GM23338 (cell line): ENCODE measurements around the gene ARFIP1. TPM values are rescaled to one million over a fixed set of nuclear protein-coding genes. Genes with fewer than 3 reads are reported as not detected.

Experiments used
- ATAC-seq: fragments of 200-7000 bp; cut with Tn5 transposase; 3 replicates; pipeline ENCODE4 v1.9.1; 2020
- DNase-seq: peaks from one replicate; pipeline ENCODE4 v3.0.0-alpha.2; 2015; ENCODE audit warnings: low spot score
- H2AFZ ChIP-seq: fragments of 200-600 bp; sonication (generic); 2 replicates; pipeline ENCODE4 v1.8.0; 2016; ENCODE audit warnings: antibody characterized with exemption, mild to moderate bottlenecking, moderate library complexity
- H3F3A ChIP-seq: fragments of 200-600 bp; sonication (generic); replicated peaks from 2 replicates; pipeline ENCODE4 v1.8.0; 2017; ENCODE audit warnings: antibody characterized with exemption, mixed run types, low read depth
- H3K27ac ChIP-seq: fragments of 200-600 bp; sonication (generic); 2 replicates; pipeline ENCODE4 v1.6.1; 2016; ENCODE audit warnings: low read depth
- H3K27me3 ChIP-seq: fragments of 200-600 bp; sonication (generic); 2 replicates; pipeline ENCODE4 v1.8.0; 2016; ENCODE audit warnings: mild to moderate bottlenecking, mixed run types, moderate library complexity; ENCODE audit not compliant: insufficient read depth
- H3K36me3 ChIP-seq: fragments of 200-600 bp; sonication (generic); 2 replicates; pipeline ENCODE4 v1.8.0; 2016; ENCODE audit warnings: mild to moderate bottlenecking; ENCODE audit not compliant: insufficient read depth
- H3K4me1 ChIP-seq: fragments of 200-600 bp; sonication (generic); 2 replicates; pipeline ENCODE4 v1.8.0; 2016; ENCODE audit warnings: mild to moderate bottlenecking, moderate library complexity; ENCODE audit not compliant: insufficient read depth
- H3K4me2 ChIP-seq: fragments of 200-600 bp; sonication (generic); 2 replicates; pipeline ENCODE4 v1.7.1; 2017; ENCODE audit warnings: mixed run types
- H3K4me3 ChIP-seq: fragments of 200-600 bp; sonication (generic); 2 replicates; pipeline ENCODE4 v1.6.1; 2016; ENCODE audit warnings: mixed run types
- H3K79me2 ChIP-seq: fragments of 200-600 bp; sonication (generic); replicated peaks from 2 replicates; pipeline ENCODE4 v1.8.0; 2017; ENCODE audit warnings: mild to moderate bottlenecking; ENCODE audit not compliant: insufficient read depth
- H3K9me2 ChIP-seq: fragments of 200-600 bp; sonication (generic); 2 replicates; pipeline ENCODE4 v1.8.0; 2017; ENCODE audit not compliant: insufficient read depth
- H4K20me1 ChIP-seq: fragments of 200-600 bp; sonication (generic); replicated peaks from 2 replicates; pipeline ENCODE4 v1.8.0; 2017; ENCODE audit warnings: mild to moderate bottlenecking; ENCODE audit not compliant: insufficient read depth
- H3K27ac Mint-ChIP-seq: 2 replicates; pipeline ENCODE4 v1.8.0; 2020; ENCODE audit warnings: inconsistent platforms, mild to moderate bottlenecking, moderate library complexity, mixed read lengths
- H3K27me3 Mint-ChIP-seq: 3 replicates; pipeline ENCODE4 v1.8.0; 2022; ENCODE audit warnings: low read depth, mild to moderate bottlenecking, moderate library complexity, mixed read lengths, inconsistent platforms; ENCODE audit not compliant: insufficient read depth, poor library complexity
- H3K36me3 Mint-ChIP-seq: 3 replicates; pipeline ENCODE4 v1.8.0; 2021; ENCODE audit warnings: low read depth, mild to moderate bottlenecking, inconsistent platforms, moderate library complexity, mixed read lengths
- H3K4me1 Mint-ChIP-seq: 3 replicates; pipeline ENCODE4 v1.8.0; 2020; ENCODE audit warnings: mild to moderate bottlenecking, inconsistent platforms, mixed read lengths
- H3K4me3 Mint-ChIP-seq: 3 replicates; pipeline ENCODE4 v1.8.0; 2021; ENCODE audit warnings: moderate library complexity, mild to moderate bottlenecking, inconsistent platforms, mixed read lengths
- H3K9me3 Mint-ChIP-seq: 3 replicates; pipeline ENCODE4 v1.8.0; 2020; ENCODE audit warnings: moderate library complexity, mild to moderate bottlenecking, inconsistent platforms, mixed read lengths
- CREB1 ChIP-seq: fragments of 250-450 bp; sonication (Bioruptor Pico); IDR thresholded peaks from 2 replicates; pipeline ENCODE4 v1.5.0; 2020; ENCODE audit warnings: low read depth, mild to moderate bottlenecking, moderate library complexity
- EZH2 ChIP-seq: fragments of 200-600 bp; sonication (generic); IDR thresholded peaks from one replicate; pipeline ENCODE4 v1.8.0; 2017; ENCODE audit warnings: antibody characterized with exemption, mild to moderate bottlenecking, low read depth; ENCODE audit not compliant: unreplicated experiment
- EZH2phosphoT487 ChIP-seq: fragments of 200-600 bp; sonication (generic); IDR thresholded peaks from one replicate; pipeline ENCODE4 v1.8.1; 2018; ENCODE audit warnings: antibody characterized with exemption; ENCODE audit not compliant: unreplicated experiment
- JUNB ChIP-seq: IDR thresholded peaks from one replicate; pipeline ENCODE4 v1.6.1; 2016; ENCODE audit warnings: antibody characterized with exemption; ENCODE audit not compliant: unreplicated experiment
- NANOG ChIP-seq: IDR thresholded peaks from 2 replicates; pipeline ENCODE4 v1.6.1; 2016; ENCODE audit warnings: antibody characterized with exemption, borderline replicate concordance
- POLR2AphosphoS5 ChIP-seq: IDR thresholded peaks from 2 replicates; pipeline ENCODE4 v1.6.1; 2016; ENCODE audit warnings: antibody characterized with exemption, low read depth
- STAT1 ChIP-seq: IDR thresholded peaks from one replicate; pipeline ENCODE4 v1.6.1; 2016; ENCODE audit warnings: antibody characterized with exemption; ENCODE audit not compliant: unreplicated experiment
- ZNF114 ChIP-seq: fragments of 250-450 bp; sonication (Bioruptor Pico); IDR thresholded peaks from 2 replicates; pipeline ENCODE4 v1.5.0; 2020; ENCODE audit warnings: mild to moderate bottlenecking, moderate library complexity
- ZNF331 ChIP-seq: fragments of 250-450 bp; sonication (Bioruptor Pico); IDR thresholded peaks from 2 replicates; pipeline ENCODE4 v1.5.0; 2020; ENCODE audit warnings: low read depth, mild to moderate bottlenecking, moderate library complexity
- polyA plus RNA-seq: library from polyadenylated mRNA; unstranded; fragments of >200 nt; fragmentation: Nextera tagmentation; extraction: Ambion mirVana; gene quantifications from 2 replicates; pipeline ENCODE4 v1.2.1, GENCODE V29; 2016
- total RNA-seq: library from RNA; depleted of rRNA; stranded (reverse); fragments of >200 nt; shearing (Covaris generic); gene quantifications from 2 replicates; pipeline ENCODE4 v1.2.3, GENCODE V29; 2014
- TF ChIP-seq, protein P1 (sequence below): IDR thresholded peaks from 2 replicates; pipeline ENCODE4 v1.6.1; 2016; ENCODE audit warnings: antibody characterized with exemption
- TF ChIP-seq, protein P2 (sequence below), 2 experiments: fragments of 200-600 bp in 1 of 2; sonication (generic) in 1 of 2; conservative IDR thresholded peaks; 2 replicates each; pipeline versions ENCODE4 v1.5.1 to v1.6.1; 2016 to 2017; ENCODE audit warnings: antibody characterized with exemption in 2 of 2, low read depth in 2 of 2, mild to moderate bottlenecking in 2 of 2, moderate library complexity in 1 of 2
- TF ChIP-seq, protein P3 (sequence below): fragments of 250-450 bp; sonication (Bioruptor Pico); IDR thresholded peaks from 2 replicates; pipeline ENCODE4 v1.5.0; 2020; ENCODE audit warnings: mild to moderate bottlenecking, moderate library complexity
- TF ChIP-seq, protein P4 (sequence below): IDR thresholded peaks from one replicate; pipeline ENCODE4 v1.6.1; 2018; ENCODE audit warnings: antibody characterized with exemption; ENCODE audit not compliant: unreplicated experiment

Gene ARFIP1
- total and polyA plus RNA-seq, 2 experiments from 2014 or later: 46.0 to 49.6 TPM

- Mint-ChIP-seq H3K27me3 (peaks cover 17% of the 10 kb centered on the region), H3K27ac (no peak overlapping the region), H3K4me1 (peaks cover 37% of the 10 kb centered on the region), H3K9me3 (no peaks in the 10 kb centered on the region), H3K36me3 (peaks cover 36% of the 10 kb centered on the region), H3K4me3 (no peak overlapping the region)
- H3F3A ChIP-seq: peaks cover 8% of the 10 kb centered on the region; the same call in 1 of the 2 replicates
- H3K9me2 ChIP-seq: no peaks in the 10 kb centered on the region
- no peak overlapping the region for H3K4me2 ChIP-seq
- peaks cover 17% of the 10 kb centered on the region for H3K36me3 ChIP-seq
- no peak for ATAC-seq
- H3K27ac ChIP-seq: no peak overlapping the region
- H3K4me3 ChIP-seq: no peak overlapping the region
- peaks cover 34% of the 10 kb centered on the region for H4K20me1 ChIP-seq
- no peak for DNase-seq
- no peak overlapping the region for H2AFZ ChIP-seq
- TF ChIP-seq ZNF114 (no peak), EZH2 (no peak), CREB1 (CRISPR knock-in tag) (no peak), JUNB (no peak), NANOG (no peak), EZH2phosphoT487 (no peak), STAT1 (no peak), POLR2AphosphoS5 (no peak), ZNF331 (CRISPR knock-in tag) (no peak)
- TF ChIP-seq, protein P1, sequence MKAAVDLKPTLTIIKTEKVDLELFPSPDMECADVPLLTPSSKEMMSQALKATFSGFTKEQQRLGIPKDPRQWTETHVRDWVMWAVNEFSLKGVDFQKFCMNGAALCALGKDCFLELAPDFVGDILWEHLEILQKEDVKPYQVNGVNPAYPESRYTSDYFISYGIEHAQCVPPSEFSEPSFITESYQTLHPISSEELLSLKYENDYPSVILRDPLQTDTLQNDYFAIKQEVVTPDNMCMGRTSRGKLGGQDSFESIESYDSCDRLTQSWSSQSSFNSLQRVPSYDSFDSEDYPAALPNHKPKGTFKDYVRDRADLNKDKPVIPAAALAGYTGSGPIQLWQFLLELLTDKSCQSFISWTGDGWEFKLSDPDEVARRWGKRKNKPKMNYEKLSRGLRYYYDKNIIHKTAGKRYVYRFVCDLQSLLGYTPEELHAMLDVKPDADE: no peak
- TF ChIP-seq, protein P2, sequence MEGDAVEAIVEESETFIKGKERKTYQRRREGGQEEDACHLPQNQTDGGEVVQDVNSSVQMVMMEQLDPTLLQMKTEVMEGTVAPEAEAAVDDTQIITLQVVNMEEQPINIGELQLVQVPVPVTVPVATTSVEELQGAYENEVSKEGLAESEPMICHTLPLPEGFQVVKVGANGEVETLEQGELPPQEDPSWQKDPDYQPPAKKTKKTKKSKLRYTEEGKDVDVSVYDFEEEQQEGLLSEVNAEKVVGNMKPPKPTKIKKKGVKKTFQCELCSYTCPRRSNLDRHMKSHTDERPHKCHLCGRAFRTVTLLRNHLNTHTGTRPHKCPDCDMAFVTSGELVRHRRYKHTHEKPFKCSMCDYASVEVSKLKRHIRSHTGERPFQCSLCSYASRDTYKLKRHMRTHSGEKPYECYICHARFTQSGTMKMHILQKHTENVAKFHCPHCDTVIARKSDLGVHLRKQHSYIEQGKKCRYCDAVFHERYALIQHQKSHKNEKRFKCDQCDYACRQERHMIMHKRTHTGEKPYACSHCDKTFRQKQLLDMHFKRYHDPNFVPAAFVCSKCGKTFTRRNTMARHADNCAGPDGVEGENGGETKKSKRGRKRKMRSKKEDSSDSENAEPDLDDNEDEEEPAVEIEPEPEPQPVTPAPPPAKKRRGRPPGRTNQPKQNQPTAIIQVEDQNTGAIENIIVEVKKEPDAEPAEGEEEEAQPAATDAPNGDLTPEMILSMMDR (conservative IDR thresholded peaks at IDR 0.05; ENCODE audit: low read depth in 2 of 2): no peak
- TF ChIP-seq, protein P3, sequence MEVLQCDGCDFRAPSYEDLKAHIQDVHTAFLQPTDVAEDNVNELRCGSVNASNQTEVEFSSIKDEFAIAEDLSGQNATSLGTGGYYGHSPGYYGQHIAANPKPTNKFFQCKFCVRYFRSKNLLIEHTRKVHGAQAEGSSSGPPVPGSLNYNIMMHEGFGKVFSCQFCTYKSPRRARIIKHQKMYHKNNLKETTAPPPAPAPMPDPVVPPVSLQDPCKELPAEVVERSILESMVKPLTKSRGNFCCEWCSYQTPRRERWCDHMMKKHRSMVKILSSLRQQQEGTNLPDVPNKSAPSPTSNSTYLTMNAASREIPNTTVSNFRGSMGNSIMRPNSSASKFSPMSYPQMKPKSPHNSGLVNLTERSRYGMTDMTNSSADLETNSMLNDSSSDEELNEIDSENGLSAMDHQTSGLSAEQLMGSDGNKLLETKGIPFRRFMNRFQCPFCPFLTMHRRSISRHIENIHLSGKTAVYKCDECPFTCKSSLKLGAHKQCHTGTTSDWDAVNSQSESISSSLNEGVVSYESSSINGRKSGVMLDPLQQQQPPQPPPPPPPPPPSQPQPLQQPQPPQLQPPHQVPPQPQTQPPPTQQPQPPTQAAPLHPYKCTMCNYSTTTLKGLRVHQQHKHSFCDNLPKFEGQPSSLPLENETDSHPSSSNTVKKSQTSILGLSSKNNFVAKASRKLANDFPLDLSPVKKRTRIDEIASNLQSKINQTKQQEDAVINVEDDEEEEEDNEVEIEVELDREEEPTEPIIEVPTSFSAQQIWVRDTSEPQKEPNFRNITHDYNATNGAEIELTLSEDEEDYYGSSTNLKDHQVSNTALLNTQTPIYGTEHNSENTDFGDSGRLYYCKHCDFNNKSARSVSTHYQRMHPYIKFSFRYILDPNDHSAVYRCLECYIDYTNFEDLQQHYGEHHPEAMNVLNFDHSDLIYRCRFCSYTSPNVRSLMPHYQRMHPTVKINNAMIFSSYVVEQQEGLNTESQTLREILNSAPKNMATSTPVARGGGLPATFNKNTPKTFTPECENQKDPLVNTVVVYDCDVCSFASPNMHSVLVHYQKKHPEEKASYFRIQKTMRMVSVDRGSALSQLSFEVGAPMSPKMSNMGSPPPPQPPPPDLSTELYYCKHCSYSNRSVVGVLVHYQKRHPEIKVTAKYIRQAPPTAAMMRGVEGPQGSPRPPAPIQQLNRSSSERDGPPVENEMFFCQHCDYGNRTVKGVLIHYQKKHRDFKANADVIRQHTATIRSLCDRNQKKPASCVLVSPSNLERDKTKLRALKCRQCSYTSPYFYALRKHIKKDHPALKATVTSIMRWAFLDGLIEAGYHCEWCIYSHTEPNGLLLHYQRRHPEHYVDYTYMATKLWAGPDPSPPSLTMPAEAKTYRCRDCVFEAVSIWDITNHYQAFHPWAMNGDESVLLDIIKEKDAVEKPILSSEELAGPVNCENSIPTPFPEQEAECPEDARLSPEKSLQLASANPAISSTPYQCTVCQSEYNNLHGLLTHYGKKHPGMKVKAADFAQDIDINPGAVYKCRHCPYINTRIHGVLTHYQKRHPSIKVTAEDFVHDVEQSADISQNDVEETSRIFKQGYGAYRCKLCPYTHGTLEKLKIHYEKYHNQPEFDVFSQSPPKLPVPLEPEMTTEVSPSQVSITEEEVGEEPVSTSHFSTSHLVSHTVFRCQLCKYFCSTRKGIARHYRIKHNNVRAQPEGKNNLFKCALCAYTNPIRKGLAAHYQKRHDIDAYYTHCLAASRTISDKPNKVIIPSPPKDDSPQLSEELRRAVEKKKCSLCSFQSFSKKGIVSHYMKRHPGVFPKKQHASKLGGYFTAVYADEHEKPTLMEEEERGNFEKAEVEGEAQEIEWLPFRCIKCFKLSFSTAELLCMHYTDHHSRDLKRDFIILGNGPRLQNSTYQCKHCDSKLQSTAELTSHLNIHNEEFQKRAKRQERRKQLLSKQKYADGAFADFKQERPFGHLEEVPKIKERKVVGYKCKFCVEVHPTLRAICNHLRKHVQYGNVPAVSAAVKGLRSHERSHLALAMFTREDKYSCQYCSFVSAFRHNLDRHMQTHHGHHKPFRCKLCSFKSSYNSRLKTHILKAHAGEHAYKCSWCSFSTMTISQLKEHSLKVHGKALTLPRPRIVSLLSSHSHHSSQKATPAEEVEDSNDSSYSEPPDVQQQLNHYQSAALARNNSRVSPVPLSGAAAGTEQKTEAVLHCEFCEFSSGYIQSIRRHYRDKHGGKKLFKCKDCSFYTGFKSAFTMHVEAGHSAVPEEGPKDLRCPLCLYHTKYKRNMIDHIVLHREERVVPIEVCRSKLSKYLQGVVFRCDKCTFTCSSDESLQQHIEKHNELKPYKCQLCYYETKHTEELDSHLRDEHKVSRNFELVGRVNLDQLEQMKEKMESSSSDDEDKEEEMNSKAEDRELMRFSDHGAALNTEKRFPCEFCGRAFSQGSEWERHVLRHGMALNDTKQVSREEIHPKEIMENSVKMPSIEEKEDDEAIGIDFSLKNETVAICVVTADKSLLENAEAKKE (CRISPR knock-in tag): no peak
- TF ChIP-seq, protein P4, sequence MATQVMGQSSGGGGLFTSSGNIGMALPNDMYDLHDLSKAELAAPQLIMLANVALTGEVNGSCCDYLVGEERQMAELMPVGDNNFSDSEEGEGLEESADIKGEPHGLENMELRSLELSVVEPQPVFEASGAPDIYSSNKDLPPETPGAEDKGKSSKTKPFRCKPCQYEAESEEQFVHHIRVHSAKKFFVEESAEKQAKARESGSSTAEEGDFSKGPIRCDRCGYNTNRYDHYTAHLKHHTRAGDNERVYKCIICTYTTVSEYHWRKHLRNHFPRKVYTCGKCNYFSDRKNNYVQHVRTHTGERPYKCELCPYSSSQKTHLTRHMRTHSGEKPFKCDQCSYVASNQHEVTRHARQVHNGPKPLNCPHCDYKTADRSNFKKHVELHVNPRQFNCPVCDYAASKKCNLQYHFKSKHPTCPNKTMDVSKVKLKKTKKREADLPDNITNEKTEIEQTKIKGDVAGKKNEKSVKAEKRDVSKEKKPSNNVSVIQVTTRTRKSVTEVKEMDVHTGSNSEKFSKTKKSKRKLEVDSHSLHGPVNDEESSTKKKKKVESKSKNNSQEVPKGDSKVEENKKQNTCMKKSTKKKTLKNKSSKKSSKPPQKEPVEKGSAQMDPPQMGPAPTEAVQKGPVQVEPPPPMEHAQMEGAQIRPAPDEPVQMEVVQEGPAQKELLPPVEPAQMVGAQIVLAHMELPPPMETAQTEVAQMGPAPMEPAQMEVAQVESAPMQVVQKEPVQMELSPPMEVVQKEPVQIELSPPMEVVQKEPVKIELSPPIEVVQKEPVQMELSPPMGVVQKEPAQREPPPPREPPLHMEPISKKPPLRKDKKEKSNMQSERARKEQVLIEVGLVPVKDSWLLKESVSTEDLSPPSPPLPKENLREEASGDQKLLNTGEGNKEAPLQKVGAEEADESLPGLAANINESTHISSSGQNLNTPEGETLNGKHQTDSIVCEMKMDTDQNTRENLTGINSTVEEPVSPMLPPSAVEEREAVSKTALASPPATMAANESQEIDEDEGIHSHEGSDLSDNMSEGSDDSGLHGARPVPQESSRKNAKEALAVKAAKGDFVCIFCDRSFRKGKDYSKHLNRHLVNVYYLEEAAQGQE: no peak
- H3K4me1 ChIP-seq: peaks cover 35% of the 10 kb centered on the region
- peaks cover 14% of the 10 kb centered on the region for H3K27me3 ChIP-seq
- H3K79me2 ChIP-seq: peaks cover 82% of the 10 kb centered on the region
Observed at GRCh38 chr4:152940461-152940860, 160.7 kb downstream of the ARFIP1 start.
